HG02852 (cell line): Measurements from ENCODE around the gene SLC6A18.
"Not testable (repeated sequence)": the region's sequence is repeated elsewhere in the genome, so short reads cannot be mapped to it uniquely, and the experiment has no call there.

Experiments
- ATAC-seq: cut with Tn5 transposase; IDR thresholded peaks from one replicate; pipeline ENCODE4 v1.9.1; 2021; ENCODE audit warnings: mild to moderate bottlenecking, moderate library complexity; ENCODE audit not compliant: unreplicated experiment

Gene SLC6A18

DNA sequence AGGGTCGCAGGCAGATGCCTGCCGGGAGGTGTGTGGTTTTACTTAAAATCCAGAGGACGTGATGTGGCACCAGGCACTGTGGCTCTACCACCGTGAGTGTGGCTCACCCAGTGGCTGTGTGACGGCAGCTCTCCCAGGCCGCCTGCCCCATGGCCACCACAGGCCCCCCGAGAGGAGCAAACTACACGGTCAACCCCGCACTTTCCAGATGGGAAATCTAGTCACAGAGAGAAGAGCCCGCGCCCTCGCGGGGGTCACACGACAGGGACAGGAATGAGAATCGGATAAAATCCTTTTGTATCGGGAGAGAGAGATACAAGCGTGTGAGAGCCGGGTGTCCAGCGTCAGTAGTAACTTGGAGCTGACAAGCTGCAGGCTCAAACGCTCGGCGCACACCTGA, 45.2 kb downstream of the SLC6A18 start:
- no peak for ATAC-seq

- no peak for ATAC-seq
Measured at GRCh38 chr5:1270933-1271914, 46.0 kb downstream of the SLC6A18 start.

- no peak for ATAC-seq
Measured at GRCh38 chr5:1272201-1272600, 47.0 kb downstream of the SLC6A18 start.

DNA sequence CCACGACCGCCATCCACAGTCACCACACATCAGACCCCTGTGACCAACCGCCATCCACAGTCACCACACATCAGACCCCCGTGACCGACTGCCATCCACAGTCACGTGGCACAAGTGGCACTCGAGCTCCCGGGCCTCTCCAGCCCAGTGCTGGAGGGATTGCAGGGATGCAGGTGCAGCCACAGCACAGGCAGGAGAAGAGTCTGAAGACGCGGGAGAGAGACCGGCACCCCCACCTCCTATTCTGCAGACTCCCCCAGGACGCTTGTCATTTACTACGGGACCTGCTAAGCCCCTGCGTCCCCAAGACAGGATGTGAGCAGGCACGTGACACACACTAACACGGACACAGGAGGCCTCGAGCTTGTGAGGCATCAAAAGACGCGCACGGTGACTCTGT, 48.6 kb downstream of the SLC6A18 start:
- no peak for ATAC-seq

- no peak for ATAC-seq
Measured at GRCh38 chr5:1274471-1274870, 49.3 kb downstream of the SLC6A18 start.

GRCh38 chr5:1275397-1276391, 50.5 kb downstream of the SLC6A18 start:
- not testable (repeated sequence) for ATAC-seq

- no peak for ATAC-seq
Measured at GRCh38 chr5:1276930-1277329, 51.7 kb downstream of the SLC6A18 start.

GRCh38 chr5:1277331-1277730, 52.1 kb downstream of the SLC6A18 start:
- no peak for ATAC-seq

GRCh38 chr5:1277781-1278180, 52.6 kb downstream of the SLC6A18 start:
- no peak for ATAC-seq

DNA sequence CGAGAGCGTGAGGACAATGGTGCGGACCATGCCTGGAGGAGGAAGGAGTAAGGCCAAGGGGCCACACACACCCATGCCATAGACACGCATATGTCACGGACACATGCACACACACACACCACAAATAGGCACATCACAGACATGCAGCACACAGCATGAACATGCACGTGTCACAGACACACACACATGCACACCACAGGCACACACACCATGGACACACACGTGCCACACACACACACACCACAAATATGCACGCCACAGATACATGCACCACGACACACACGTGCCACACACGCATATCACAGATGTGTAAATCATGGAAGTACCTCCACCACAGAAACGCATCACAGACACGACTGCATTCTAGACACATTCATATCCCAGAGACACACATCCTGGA, 53.0 kb downstream of the SLC6A18 start:
- no peak for ATAC-seq

DNA sequence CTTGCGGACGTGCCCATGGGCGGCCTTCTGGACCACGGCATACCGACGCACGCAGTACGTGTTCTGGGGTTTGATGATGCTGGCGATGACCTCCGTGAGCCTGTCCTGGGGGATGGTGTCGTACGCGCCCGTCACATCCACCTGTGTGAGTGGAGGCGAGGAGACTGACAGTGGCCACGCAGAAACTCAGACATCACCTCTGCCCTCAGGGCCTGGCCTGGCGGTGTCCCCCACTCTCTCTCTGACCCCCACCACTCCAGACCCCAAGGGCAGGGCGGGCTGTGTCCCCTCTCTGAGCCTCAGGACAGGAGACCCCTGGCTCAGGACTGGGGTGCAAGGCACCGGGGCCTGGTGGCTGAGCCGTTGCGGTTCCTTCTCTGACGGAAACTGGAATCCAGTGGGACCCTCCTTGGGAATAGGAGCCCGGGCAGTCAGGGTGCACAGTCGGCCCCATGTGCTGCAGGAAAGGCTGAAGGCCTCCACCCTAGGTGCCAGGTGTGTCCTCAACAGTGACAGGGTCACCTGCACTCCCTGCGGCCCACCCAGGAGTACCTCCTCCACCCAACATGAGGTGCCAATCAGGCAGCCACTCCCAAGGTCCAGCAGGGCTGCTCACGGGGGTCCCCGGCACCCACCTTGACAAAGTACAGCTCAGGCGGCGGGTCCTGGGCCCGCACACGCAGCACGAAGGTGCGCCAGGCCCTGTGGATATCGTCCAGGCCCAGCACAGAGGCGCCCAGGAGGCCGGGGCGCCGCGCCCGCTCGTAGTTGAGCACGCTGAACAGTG, 53.7 kb downstream of the SLC6A18 start:
- no peak for ATAC-seq

- ATAC-seq = no peak
Measured at GRCh38 chr5:1279443-1280151, 54.4 kb downstream of the SLC6A18 start.

GRCh38 chr5:1280177-1281037, 55.2 kb downstream of the SLC6A18 start:
- no peak for ATAC-seq

DNA sequence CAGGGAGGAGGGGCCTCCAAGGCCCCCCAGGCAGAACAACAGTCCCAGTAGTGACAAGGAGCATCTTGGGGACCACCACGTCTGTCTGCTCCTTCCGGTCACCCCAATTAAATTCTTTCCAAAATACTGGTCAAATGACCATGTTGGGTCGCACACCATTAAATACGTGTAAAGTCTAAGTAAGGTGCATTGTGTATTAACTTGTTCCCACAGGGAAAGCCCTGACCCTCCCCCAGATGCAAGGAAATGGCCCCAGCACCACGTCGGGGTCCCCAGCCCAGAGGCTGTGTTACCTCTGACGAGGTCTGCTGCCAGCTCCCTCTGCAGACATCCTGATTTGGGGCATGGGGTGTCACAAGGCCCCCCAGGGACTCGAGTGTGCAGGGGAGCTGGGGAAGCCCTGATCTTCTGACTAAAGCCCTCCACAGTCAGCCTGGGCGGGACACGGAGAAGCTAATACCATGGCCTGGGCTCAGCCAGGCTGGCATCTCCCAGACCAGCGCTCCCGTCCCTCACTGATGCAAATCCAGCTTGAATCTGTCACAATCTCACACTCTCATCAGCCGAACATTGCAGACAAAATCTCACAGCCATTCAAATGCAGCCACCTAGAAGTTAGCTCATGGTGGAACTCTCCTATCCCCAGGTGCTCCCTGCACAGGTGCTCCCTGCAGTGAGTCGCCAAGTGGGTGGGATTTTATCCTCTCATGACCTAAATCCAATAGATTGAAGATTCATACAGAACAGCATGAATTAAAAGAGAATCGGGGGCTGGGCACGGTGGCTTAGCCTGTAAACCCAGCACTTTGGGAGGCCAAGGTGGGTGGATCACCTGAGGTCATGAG, 56.1 kb downstream of the SLC6A18 start:
- no peak for ATAC-seq

DNA sequence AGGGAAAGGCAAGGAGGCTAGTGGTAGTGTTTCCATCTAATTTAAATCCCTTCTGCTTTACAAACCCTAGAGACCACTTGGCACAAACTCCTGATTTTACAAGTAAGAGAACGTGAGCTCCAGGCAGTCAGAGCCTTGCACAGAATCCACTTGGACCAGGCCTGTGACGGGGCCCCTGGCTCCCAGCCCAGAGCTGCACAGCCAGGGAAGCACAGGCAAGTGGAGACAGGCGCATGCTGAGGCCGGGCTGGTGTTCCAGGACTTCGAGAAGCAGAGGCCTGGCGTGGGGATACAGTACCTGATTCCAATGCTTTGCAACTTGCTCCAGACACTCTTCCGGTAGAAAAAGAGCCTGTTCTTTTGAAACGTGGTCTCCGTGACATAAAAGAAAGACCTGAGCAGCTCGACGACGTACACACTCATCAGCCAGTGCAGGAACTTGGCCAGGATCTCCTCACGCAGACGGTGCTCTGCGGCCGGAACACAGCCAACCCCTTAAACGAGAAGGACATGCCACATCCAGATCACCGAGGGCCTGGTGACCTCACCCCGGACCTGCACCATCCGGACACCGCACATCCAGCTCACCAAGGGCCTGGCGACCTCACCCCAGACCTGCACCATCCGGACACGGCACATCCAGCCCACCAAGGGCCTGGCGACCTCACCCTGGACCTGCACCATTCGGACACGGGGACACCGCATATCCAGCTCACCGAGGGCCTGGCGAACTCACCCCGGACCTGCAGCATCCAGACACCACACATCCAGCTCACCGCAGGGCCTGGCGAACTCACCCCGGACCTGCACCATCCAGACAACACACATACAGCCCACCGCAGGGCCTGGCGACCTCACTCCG, 57.2 kb downstream of the SLC6A18 start:
- ATAC-seq = no peak

GRCh38 chr5:1282993-1283728, 58.0 kb downstream of the SLC6A18 start:
- ATAC-seq = not testable (repeated sequence)

GRCh38 chr5:1283729-1284041, 58.5 kb downstream of the SLC6A18 start:
- ATAC-seq = not testable (repeated sequence)
